Activated T-cell treated with anti-CD3 and anti-CD28 coated beads for 4 hours (primary cell): Measurements from ENCODE around the gene FOXC2.

Experiments
- DNase-seq: peaks from one replicate; pipeline ENCODE4 v3.0.0-alpha.2; 2020

Gene FOXC2

GRCh38 chr16:86593913-86594620 is 27.4 kb downstream of the FOXC2 start:
- no peak for DNase-seq

DNA sequence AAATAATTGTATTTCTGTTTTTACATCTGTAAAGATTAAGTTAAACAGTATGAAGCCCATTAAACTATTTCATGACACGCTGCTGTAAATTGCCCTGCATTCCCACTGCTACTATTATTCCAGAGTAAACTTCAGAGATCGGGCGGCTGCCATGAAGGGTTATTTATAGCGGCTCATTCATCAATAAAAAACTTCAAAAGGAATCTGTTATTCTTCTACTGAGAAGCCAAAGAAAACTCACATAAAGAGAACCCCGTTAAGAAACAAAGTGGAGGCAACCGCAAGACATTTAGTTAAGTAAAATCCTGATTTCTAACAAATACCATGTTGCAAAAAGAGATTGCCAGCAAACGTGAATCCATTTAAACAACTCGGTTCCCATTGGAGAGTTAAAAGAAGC is 28.1 kb downstream of the FOXC2 start:
- DNase-seq = no peak

DNA sequence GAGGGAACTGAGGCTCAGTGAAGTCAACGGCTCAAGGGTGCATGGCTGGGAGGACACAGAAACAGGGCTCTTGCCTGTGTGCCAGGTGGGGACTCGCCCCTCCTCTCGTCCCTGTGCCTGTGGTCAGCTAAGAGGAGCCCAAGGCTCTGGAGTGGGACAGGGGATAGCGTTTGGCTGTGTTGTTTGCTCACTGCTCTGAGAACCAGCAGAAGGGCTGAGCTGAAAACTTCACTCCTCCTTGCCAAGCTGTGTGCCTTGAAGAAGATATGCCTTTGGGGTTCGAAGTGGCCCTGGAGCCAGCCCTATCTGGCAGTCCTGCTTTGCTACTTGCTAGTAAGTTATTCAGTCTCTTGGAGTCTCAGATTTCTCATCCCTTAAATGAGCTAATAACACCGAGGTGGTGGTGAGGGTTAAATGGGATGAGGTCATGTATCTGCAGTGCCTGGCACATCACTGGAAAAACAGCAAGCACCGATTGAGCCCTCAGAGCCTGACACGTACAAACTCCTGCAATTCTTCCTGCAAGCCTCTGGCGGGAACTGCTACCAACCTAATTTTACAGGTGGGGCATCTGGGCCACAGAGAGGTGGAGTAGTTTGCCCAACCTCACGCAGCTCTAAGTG is 29.5 kb downstream of the FOXC2 start:
- DNase-seq = no peak

DNA sequence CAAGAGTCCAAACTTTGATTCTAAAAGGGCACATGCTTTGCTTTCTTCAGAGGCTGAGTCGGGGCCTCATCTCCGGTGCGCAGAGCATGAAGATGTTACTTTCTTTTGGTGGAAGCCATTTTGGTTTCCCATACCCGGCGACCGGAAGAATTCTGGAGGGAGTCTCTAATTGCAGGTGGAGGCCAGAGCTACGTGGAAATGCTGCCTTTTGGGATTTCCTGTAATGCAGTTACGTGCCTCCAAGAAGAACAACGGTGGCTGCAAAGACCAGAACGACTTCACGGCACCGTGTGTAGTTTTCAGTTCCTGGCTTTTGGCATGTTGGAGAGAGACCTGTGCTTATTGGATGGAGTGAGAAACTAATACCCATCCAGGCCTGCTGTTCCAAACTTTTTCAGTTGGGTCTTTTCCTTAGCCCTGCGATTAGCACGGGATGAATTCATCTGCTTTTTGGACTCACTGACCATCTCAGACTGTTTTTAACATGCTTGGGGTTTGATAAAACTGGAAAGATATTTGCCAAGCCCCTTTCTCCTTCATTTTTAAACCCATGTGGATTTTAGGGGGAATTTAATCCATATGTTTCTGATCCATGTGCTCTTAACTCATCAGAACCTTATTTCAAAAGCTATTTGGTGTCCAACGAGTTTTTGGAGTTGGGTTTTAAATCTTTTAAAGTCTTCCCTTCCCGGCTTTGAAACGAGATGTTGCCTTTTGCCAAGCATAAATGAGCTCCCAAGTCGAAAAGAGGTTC is 30.7 kb downstream of the FOXC2 start:
- no peak for DNase-seq

- DNase-seq = no peak
Observed at GRCh38 chr16:86597880-86598606, 31.4 kb downstream of the FOXC2 start.

GRCh38 chr16:86598607-86599565 is 32.3 kb downstream of the FOXC2 start:
- no peak for DNase-seq

DNA sequence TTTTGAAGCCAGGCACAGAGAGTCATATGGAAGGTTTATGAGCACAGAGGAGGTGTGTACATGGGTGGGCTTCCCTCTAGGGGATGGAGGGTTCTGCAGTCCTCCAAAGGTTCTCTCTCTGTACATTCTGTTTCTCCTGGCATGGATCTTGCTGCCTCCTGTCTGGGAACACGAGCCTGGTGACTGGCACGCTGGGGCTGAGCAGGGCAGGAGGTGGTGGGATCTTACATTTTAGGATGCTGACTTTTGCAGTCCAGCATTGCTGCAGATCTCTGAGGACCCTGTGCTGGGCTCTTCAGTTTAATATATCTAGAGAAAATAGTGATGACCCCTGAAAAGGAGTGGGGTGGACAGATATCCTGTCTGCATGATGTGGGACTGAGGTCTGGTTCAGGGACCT is 34.7 kb downstream of the FOXC2 start:
- DNase-seq = no peak

- no peak for DNase-seq
Observed at GRCh38 chr16:86602521-86602920, 35.9 kb downstream of the FOXC2 start.

GRCh38 chr16:86604436-86605193 is 38.0 kb downstream of the FOXC2 start:
- peak; percentile 30 for DNase-seq

DNA sequence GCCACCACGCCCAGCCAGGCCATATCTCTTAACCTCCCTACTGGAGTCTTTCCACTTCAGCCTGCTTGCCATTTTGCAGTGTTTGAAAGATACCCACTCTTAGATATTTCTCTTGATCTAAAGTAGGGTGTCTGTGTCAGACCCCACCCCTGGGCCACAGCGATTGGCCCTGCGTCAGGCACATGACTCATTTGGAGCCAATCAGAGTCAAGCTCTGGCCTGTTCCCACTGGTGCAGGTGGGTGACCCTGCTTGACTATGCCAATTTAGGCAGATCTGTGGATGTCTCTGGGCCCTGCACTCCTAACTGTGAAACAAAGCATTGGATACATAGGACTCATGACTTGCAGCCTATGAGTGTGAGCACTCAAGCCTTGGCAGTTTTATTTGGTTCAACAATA is 39.3 kb downstream of the FOXC2 start:
- DNase-seq = no peak

DNA sequence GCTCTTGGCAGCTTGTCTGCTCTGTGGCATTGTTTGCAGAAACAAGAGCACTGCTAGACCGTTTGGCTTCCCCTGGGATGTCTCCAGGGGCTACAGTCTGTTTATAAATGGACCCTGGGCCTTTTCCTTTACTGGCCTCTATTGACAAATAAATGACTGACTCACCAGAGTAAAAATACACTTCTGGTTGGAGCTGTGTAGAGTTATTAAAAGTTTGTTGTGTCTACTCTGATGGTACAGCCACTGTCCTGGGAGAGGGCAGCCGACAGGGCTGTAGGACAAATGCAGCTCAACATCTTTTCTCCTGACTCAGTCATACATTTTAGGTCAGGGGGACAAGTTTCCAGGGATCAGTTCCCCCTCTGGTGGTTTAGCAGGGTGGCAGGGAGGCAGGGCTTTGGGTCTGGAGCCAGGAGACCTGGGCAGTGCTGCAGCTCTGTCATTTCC is 41.7 kb downstream of the FOXC2 start:
- no peak for DNase-seq

DNA sequence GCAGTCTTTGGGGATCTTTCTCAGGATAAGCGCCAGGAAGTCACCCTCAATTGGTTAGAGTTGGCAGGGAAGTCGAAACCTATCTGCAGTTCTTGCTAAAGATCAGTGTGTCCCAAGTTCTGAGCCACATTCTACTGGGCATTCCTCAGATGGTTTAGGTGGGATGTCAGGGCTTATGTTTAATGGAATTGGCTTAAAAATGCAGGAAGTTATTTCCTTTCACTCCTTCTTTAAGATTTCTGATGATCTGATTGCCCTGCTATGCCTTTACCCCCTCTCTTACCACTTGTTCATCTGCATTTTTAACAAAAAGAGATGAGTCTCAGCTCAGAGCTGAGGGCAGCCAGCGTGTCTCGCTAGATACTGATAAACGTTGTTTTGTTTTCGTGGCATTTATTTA is 42.5 kb downstream of the FOXC2 start:
- DNase-seq = no peak

DNA sequence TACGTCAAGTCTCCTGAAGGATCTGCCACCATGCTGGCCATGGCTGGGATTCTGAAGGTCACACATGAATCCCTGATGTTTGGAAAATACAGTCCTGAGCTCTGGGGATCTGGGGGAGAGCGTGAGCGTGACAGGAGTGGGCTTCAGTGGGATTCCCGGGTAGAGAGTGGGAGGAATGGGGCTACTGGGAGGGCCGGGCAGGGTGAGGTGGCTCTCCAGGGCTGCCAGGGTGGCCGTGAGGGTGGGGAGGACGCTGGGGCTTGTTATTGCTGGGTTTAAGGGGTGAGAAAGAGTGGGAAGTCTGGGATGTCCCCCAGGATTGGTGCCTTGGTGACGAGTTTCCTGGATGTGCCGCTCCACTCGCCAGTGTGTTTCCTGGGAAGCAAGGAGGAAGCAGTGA is 43.0 kb downstream of the FOXC2 start:
- DNase-seq = no peak

- no peak for DNase-seq
Observed at GRCh38 chr16:86610779-86611524, 44.3 kb downstream of the FOXC2 start.

GRCh38 chr16:86611525-86611855 is 44.9 kb downstream of the FOXC2 start:
- no peak for DNase-seq

GRCh38 chr16:86611941-86612340 is 45.3 kb downstream of the FOXC2 start:
- DNase-seq = no peak

DNA sequence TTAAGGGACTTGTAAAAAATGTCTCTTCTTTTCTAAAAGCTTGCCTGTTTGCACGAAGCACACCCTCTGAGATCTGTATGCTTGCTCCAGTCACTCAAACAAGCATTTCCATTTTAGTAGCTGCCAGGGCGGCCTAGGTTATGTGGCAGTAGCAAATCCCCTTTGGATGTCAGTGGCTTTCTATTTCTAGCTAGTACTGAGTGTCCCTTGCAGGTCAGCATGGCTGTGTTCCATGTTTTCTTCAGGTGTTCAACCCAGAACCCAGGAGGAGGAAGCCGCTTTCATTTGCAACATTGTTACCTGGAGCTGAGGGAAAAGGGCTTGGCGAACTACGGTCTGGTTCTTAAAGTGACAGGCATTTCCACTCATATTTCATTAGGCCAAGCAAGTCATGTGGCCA is 48.1 kb downstream of the FOXC2 start:
- DNase-seq = no peak

- DNase-seq = no peak
Observed at GRCh38 chr16:86616906-86617305, 50.3 kb downstream of the FOXC2 start.

DNA sequence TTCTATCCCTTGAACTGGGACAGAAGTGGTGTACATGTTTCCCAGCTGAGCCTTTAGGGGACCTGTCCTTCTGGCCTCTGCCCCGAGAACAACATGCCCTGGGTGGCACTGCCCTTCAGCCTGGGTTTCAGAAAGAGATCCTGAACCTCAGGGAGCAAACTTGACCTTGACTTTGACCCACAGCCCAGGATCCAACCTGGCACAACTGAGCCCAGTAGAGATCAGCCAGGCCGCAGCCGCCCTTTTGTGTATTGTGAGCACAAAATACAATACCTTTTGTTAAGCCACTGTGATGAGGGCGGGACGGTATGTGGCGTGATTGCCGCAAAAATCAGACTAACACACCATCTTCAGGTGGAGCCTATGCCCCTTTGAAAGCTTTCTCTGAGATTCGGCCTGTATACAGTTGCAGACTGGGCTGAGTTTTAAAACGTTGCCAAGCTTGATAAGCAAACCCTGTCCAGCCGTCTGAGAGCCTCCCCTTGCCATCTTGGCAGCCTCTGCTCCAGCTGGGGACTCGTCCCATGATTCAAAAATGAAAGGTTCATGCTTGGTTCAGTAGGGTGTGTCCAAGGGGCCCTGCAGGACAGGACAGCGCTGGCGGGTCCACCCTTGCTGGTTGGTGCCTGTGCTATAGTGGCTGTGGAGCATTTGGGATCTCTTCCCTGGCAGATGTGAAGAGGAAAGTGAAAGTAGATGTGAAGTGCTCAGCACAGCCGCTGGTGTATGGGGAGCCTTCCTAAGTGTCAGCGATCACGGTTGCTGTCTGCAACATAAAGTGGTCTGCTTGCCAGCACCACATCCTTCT is 52.0 kb downstream of the FOXC2 start:
- DNase-seq = no peak
